Hematopoietic multipotent progenitor cell treated with erythropoietin and hydrocortisone succinate and interleukin-3 and kit ligand, for 17 days (in vitro differentiated cells): Measurements from ENCODE around the gene KHSRP.

ENCODE experiments used
- DNase-seq: peaks from one replicate; pipeline ENCODE4 v3.0.0-alpha.2; 2015; ENCODE audit warnings: low spot score

KHSRP gene, protein sequence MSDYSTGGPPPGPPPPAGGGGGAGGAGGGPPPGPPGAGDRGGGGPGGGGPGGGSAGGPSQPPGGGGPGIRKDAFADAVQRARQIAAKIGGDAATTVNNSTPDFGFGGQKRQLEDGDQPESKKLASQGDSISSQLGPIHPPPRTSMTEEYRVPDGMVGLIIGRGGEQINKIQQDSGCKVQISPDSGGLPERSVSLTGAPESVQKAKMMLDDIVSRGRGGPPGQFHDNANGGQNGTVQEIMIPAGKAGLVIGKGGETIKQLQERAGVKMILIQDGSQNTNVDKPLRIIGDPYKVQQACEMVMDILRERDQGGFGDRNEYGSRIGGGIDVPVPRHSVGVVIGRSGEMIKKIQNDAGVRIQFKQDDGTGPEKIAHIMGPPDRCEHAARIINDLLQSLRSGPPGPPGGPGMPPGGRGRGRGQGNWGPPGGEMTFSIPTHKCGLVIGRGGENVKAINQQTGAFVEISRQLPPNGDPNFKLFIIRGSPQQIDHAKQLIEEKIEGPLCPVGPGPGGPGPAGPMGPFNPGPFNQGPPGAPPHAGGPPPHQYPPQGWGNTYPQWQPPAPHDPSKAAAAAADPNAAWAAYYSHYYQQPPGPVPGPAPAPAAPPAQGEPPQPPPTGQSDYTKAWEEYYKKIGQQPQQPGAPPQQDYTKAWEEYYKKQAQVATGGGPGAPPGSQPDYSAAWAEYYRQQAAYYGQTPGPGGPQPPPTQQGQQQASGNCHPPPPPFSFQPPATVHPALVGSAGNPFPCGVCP

DNA sequence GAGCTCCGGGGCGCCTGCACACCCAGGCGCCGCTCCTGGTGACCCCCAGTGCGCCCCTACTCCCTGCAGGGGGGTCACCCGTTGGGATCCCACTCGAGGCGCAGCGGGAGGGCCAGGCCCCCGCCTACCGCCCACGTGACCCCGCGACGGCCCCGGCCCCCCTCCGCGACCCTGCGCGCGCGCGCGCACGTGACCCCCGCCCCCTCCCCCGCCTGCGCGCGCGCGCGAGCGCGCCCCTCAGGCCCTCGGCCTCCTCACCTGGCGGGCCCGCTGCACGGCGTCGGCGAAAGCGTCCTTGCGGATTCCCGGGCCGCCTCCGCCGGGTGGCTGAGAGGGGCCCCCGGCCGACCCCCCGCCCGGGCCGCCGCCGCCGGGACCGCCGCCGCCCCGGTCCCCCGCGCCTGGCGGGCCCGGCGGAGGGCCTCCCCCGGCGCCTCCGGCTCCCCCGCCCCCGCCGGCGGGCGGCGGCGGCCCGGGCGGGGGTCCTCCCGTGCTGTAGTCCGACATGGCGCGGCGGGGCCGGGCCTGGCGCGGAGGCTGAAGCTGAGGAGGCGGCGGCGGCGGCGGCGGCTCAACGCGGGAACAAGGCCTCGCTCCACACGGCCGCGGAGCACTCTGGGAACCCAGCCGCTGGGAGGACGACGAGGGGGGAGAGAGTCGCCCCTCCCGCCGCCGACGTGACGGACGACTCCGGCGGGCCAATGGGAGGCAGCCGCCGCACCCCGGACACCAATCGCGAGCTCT lies at the start of gene KHSRP:
KHSRP (minus strand) TSS at position 617 of the 744 bp plus-strand sequence; CDS start at position 507, 110 bp downstream.
- DNase-seq: peak; percentile 32

DNA sequence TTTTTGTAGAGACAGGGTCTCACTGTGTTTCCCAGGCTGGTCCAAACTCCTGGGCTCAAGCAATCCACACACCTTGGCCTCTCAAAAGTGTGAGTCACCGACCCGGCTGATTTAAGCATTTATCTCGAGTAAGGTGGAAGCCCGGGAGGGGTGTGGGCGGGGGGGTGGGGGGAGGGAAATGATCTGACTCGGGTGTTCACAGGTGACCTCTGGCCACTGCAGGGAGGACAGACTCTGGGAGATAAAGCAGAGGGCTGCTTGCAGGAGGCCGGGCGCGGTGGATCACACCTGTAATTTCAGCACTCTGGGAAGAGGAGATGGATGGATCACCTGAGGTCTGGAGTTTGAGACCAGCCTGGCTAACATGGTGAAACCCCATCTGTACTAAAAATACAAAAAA lies 49.0 kb upstream of the KHSRP start:
- no peak for DNase-seq

DNA sequence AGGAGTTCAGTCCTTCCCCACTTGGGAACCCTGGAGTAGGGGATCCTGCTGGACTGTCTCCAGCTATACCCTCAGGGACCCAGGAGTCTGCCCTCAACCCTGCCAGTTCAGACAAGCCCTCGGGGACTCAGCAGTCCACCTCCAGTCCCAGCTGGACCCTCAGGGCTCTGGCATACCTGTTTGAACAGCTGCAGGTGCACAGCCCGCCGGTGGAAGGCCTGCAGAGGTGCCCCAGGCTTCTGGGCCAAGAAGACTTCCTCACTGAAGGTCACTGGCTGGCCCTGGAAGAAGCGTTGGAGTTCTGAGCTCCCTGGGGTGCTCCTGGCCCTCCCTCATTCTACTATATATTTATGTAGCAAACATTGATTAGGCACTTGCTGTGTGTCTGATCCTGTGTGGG lies 48.1 kb upstream of the KHSRP start:
- no peak for DNase-seq

DNA sequence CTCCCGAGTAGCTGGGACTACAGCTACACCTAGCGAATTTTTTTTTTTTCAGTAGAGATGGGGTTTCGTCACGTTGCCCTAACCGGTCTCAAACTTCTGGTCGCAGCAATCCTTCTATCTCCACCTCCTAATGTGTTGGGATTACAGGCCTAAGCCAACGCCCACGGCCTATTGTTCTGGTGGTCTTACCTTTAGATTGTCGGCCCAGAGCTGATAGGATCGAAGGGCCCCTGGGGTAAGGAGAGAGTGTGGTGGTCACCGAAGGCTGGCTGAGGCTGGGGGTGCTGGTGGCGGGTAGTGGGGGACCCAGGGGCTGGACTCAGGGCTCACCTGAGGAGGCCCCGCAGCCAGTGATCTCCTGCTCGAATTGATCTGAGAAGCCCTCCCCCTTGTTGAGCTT lies 46.5 kb upstream of the KHSRP start:
- DNase-seq: no peak

DNA sequence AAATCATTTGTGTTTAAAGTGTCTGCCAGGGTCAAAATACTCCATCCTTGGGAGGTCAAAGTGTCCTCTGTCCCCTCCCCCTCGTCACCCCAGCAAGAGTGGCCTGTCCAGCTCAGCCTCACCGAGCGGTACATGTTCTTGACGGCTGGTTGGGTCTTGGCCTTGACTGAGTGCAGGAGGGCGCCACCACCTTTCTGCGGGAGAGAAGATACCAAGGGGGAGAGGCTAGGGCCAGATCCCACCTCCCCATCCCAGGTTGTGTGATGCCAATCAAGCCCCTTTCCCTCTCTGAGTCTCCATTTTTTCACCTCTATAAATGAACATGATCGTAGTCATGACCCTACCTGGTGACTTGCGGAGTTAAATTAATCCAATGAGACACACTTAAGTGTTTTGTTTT lies 45.6 kb upstream of the KHSRP start:
- no peak for DNase-seq

DNA sequence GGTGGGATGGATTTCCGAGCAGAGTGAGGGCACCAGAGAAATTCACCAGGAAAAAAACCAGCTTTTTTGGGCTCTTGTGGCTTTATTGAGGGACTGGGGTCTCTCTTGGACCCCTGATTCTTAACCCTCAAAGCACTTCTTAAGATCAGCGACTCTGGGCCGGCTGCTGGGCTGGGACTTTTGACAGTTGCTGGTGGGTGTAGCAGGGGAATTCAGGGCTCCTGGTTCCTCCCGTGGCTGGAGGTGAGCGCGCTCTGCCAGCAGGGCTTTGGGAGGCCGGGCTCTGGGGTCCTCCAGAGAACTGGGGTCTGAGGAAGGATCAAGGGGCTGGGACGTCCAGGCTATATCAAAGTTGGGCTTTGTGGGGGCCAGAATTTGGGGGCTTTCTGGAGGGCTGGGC lies 42.8 kb upstream of the KHSRP start:
- DNase-seq: no peak

DNA sequence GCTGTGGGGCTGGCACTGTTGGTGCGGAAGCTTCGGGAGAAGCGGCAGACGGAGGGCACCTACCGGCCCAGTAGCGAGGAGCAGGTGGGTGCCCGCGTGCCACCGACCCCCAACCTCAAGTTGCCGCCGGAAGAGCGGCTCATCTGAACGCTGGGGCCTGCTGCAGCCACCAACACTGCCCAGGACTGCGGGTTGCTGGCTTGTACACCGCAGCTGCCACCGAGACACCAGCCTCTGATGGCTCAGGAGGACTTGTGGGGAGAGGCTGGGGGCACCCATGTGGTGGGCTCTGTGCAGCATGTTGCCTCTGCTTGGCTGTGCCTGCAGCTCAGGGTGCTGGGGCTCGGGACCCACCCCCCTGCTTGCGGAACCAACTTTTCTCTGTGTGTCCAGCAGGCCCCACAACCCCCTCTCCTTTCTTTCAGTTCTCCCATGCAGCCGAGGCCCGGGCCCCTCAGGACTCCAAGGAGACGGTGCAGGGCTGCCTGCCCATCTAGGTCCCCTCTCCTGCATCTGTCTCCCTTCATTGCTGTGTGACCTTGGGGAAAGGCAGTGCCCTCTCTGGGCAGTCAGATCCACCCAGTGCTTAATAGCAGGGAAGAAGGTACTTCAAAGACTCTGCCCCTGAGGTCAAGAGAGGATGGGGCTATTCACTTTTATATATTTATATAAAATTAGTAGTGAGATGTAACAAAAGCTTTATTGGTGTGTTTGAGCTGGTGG lies 42.1 kb upstream of the KHSRP start:
- DNase-seq: no peak

DNA sequence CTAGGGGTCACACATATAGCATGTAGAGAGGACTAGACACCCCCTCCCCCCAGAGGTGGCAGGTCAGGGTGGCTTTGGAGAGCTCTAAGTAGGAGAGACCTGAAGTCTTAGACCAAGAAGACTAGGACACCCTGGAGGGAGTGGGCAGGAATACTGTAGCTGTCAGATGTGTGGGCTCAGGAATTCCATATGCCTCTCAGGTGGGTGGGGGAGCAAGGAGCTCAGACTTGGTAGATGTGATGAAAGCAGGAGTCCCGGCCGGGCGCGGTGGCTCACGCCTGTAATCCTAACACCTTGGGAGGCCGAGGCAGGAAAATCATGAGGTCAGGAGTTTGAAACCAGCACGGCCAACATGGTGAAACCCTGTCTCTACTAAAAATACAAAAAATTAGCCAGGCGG lies 41.1 kb upstream of the KHSRP start:
- DNase-seq: no peak

DNA sequence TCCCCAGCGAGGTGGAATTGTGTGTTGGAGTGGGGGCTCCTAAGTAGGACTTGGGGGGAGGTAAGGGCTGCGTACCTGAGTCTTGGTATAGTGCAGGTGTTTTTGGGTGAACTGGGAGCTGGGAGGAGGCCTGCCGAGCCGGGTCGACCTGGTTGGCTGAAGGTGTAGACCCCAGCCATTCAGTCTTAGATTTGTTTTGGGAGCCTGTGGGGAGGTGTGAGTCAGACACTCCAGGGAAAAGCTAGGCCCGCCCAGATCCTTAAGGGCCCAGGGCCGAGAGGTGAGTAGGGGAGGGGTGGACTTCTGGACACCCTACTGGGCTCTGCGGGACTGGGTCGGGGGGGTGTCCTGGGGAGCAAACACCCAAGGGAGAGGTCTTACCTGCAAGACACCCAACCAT lies 40.4 kb upstream of the KHSRP start:
- DNase-seq: no peak

DNA sequence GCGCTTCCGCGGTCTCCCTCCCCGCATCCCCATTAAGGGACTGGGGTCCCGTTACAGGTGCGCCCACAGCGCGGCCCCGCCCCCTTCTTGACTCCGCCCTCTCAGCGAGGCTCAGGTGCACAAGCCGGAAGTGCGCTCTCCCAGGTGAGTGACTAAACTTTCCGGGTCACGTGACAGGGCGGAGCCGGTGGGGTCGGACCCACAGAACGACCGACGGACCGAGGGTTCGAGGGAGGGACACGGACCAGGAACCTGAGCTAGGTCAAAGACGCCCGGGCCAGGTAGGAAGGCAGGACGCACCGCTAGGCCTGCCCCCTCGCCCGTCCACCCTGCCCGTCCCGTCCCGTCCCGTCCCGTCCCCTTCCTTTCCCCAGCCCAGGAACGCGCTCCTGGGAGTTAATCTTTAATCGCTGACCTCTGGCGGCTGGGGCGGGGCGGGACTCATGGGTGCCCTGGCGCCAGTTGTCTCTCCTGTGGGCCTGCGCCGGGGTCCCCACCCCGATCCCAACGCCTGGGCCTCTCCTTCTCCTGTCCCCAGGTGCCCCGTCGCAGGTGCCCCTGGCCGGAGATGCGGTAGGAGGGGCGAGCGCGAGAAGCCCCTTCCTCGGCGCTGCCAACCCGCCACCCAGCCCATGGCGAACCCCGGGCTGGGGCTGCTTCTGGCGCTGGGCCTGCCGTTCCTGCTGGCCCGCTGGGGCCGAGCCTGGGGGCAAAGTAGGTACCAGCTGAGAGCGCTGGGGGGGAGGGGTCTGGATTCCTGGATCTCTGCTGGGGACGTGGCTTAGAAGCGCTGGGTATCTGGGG lies 39.7 kb upstream of the KHSRP start, which contains the start of gene CRB3:
CRB3 (plus strand) TSS at position 202 of the 804 bp plus-strand sequence; CDS start at position 633, 431 bp downstream.
- DNase-seq: no peak

DNA sequence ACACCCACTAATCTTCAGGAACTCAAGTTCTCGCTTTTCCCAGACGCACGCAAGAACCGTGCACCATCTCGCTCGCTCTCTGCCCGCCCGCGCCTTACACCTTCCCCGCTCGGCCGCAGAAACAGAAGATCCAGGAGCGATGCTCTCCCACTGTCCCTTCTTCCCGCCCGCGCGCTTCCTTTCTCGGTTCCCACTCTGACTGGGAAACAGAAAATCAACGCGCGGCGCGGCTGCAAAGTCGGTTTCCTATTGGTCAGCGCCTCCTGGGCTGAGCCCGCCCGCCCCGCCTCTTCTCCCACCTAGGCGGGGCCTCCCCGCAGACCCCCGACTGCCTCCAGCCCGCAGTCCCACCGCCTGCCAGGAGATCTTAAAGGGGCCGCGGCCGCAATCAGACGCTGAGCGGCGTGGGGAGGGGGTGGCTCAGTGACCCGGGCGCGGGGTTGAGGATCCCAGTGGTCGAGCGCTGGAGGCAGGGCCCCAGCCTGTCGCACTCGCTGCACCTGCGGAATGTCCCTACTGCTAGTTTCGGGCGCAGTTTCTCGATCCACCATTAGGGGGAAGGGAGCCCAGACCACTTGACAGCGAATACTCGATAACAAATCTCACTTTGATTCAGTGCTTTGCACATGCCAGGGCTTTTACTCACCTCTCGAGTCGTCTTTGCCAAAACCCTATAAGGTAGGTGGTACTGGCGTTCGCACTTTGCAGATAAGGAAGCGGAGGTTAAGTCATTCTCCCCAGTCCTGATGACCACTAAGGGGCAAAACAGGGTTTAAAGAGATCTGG lies 35.7 kb upstream of the KHSRP start:
- DNase-seq: peak; percentile 13

DNA sequence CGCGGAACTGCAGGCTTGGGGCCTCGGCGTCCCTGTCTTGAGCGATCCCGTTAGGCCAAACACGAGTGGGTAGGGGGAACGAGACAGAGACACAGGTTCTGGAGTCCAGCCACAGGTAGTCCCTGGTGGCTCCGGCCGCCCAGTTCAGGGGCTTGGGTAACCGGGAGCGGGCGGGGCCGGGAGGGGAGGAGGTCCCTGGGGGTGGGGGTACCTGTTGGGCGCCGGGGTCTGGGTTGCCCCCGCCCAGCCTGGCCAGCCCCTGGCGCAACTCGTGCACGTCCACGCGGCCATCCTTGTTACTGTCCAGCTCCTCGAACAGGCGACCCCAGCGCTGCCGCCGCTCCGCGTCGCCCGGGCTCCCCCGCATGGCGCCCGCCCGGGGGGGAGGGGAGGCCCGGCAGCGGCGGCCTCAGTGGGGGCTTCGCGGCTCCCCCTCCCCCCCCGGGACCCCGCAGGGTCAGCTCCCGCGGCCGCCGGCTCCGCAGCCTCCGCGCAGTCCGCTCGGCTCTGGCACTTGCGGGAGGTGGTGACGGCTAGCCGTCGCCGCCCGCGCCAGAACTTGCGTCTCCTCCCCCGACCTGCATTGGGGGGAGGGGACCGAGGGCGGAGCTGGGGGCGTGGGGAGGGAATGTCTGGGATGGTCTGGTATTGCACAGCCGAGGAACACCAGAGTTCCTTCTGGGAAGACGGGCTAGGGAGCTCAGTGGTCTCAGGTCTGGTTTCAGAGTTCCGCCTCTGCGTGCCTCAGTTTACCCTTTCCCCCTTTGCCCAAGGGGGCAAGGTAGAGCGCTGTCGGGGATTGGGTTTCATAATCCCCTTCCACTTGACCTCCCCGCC lies 34.9 kb upstream of the KHSRP start, which contains the start of gene SLC25A23:
SLC25A23 (minus strand) TSS at position 531 of the 837 bp plus-strand sequence; CDS start at position 367, 164 bp downstream.
- DNase-seq: no peak

DNA sequence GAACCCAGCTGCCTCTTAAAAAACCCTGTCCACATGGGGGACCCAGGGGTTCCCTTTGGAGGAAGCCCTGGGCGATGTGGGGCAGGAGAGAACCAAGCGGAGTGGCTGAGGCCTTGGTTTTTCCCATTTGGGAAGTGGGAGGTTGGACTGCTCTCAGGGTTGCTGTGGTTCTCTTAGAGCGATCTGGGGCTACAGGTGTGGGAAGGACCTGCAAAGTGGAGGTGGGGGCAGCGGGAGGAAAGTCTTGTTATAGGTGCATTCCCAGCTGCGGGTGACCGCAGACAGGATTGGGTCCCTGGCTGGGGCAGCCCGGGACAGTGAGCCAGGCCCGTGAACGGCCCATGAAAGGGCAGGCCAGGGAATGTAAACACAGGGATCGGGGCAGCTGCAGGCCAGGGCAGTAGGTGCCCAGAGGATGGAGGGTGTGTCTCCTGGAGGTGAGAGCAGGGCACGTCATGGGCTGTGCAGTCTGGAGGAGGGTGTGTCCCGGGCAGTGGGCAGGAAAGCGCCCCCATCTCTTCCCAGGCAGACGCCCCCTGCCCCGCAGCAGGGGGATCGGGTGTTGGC lies 34.2 kb upstream of the KHSRP start:
- DNase-seq: no peak

DNA sequence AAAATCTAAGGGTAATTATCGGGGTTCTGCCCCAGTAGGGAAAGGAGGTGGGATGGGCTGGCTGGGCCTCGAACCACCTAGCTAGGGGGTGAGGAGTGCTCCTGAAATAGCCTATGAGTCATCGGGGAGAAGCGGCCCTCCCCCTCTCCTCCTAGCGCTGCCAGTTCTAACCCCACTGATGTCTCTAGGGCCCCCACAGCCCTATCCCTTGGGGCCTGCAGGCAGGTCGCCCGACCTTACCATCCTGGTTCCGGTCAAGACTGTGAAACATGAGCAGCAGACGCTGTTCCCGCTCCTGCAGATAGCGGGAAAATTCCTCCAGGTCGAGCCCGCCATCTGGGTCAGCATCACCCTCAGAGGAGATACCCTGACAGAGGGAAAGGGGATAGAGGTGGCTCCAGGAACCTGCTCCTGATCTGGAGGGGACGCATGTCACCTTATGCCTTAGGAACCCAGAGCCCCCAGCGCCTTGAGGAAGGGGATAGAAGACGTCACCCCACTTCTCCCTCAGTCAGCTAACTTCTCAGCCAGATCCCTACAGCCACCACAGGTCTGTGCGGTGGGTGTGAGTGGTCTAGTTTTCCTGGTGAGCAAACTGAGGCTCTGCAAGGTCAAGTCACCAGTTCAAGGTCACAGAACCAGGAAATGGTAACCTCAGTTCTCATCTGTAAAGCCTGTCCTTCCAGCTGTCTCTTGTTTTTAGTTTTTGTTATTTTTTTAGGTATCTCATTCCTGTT lies 33.5 kb upstream of the KHSRP start:
- no peak for DNase-seq

DNA sequence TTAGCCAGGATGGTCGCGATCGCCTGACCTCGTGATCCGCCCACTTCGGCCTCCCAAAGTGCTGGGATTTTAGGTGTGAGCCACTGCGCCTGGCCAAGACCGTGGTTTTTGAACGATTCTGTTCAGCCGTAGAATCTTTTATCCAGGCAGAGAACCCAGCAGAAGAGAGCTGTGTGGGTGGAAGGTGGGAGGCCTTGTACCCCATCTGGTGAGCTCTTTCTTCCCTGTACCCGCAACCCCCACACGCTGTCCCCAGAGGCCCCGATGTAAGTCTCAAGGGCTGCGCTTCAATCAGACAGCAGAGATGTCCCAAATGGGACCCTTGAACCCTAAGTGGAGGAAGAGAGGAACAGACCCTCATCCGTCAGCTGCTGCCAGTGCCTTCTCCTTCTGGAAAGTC lies 31.3 kb upstream of the KHSRP start:
- no peak for DNase-seq

DNA sequence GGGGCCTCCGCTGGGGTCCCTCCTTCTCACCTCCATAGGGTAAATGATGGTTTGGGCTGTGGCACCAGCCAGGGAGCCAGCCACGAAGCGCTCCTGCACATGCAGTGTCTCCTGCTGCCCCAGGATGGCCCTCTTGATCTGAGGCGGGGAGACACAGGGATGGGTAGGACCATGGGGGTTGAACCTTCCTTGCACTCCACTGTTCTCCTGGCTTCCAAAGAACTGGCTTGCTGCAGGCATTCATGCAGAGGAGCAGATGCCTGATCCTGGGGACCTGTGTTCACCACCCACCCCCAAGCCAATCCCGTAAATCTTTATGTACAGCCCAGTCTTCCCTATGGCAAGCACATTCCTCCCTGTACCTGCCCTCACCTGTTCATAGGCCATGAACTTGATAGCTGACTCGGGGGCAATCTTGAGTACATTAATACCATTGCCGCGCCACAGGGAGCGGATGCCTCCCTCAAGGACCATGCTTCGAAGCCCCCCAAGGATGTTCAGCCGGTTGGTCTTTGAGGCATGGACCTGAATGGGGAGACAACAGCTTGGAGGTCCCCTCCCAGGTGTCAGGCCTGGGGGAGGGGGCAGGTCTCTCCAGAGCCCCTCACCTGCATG lies 29.4 kb upstream of the KHSRP start:
- DNase-seq: no peak

DNA sequence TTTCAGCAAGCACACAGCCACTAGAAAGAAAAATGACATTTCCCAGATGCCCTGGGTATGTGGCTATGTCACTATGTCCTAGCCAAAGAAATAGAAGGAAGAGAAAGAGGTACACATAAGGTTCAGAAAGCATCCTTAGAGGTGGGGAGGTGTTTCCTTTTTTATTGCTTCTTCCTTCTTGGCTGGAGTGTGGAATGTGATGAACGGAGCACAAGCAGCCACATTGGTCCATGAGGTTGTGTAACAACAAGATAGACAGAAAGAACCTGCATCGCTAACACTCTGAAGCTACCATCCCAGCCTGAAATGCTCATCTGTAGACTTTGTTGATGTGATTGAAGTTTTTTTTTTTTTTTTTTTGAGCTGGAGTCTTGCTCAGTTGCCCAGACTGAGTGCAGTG lies 28.3 kb upstream of the KHSRP start:
- DNase-seq: no peak

DNA sequence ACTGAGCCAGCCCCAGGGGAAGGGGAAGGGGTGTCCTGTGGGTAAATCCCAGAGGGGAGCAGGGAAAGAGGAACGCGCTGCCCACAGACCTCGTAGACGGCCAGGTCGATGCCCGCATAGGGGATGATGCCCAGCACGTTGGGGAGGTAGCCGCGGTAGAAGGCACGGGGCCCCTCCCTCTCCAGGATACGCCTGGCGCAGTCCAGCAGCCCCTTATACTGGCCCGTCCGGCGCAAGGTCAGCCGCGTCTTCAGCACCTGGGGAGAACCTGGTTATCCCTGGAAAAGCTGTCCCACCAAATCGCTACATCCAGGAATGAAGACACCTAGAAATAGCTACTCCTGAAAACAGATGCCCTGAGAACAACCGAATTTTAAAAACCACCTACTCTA lies 27.6 kb upstream of the KHSRP start:
- no peak for DNase-seq
